Fibroblast of pulmonary artery (primary cell): ENCODE measurements around the gene MGLL.

Source experiments
- DNase-seq: peaks from one replicate; pipeline ENCODE4 v3.0.0-alpha.2; 2010; ENCODE audit warnings: low read depth
- H3K4me3 ChIP-seq: replicated peaks from 2 replicates; pipeline ENCODE4 v1.5.1; 2011; ENCODE audit warnings: low read depth, mild to moderate bottlenecking, control low read depth, low read length, moderate library complexity
- TF ChIP-seq, protein P1 (sequence below): IDR thresholded peaks from 2 replicates; pipeline ENCODE4 v1.5.1; 2011; ENCODE audit warnings: mild to moderate bottlenecking, control low read depth, low read length, inconsistent platforms; ENCODE audit errors: missing control alignments

The MGLL gene

DNA sequence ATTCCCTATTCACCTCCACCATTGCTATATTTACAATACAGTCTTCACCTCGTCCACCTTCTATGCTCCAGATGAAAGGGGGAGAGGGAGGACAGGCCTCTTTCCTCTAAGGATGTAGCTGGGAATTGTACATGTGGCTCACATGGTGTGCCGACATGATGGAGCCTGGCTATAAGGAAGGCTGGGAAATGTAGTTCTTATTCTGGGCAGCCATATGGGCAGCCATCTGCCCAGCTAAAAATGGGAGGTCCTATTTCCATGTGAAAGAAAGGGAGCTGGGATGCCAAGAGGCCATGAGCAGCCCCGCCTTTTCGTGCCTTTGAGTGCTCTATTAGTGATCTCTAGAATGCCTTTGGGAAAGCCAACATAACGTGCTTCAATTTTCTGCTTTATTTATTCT is 27.1 kb upstream of the MGLL start:
- DNase-seq: no peak
- H3K4me3 ChIP-seq: no peak overlapping the region
- TF ChIP-seq, protein P1, sequence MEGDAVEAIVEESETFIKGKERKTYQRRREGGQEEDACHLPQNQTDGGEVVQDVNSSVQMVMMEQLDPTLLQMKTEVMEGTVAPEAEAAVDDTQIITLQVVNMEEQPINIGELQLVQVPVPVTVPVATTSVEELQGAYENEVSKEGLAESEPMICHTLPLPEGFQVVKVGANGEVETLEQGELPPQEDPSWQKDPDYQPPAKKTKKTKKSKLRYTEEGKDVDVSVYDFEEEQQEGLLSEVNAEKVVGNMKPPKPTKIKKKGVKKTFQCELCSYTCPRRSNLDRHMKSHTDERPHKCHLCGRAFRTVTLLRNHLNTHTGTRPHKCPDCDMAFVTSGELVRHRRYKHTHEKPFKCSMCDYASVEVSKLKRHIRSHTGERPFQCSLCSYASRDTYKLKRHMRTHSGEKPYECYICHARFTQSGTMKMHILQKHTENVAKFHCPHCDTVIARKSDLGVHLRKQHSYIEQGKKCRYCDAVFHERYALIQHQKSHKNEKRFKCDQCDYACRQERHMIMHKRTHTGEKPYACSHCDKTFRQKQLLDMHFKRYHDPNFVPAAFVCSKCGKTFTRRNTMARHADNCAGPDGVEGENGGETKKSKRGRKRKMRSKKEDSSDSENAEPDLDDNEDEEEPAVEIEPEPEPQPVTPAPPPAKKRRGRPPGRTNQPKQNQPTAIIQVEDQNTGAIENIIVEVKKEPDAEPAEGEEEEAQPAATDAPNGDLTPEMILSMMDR: no peak

- TF ChIP-seq, protein P1: peak; percentile 10
- H3K4me3 ChIP-seq: no peak overlapping the region
- peak; percentile 21 for DNase-seq
Measured at GRCh38 chr3:127848131-127849129, 26.1 kb upstream of the MGLL start.

- TF ChIP-seq, protein P1: no peak
- DNase-seq: no peak
- no peak overlapping the region for H3K4me3 ChIP-seq
Measured at GRCh38 chr3:127847236-127847720, 25.0 kb upstream of the MGLL start.

DNA sequence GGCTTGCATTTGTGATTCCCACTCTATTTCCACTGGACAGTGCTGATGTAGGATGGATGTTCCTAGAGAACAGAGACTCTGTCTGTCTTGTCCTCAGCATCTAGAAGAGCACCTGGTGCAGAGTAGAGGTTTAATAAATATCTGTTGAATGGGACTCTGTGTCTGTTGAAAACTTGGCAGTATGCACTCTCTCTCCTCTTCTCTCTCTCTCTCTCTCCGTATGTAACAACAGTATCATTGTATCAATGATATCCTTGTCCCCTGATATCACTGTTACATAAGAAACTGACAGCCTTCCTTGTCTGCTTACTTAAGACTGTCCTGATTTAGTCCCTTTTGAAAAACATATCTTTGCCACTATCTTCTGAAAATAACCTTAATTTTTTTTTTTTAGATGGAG is 24.3 kb upstream of the MGLL start:
- TF ChIP-seq, protein P1: no peak
- no peak for DNase-seq
- no peak overlapping the region for H3K4me3 ChIP-seq

- DNase-seq: no peak
- TF ChIP-seq, protein P1: no peak
- H3K4me3 ChIP-seq: no peak overlapping the region
Measured at GRCh38 chr3:127844326-127844942, 22.1 kb upstream of the MGLL start.

GRCh38 chr3:127840671-127841070 is 18.4 kb upstream of the MGLL start:
- no peak overlapping the region for H3K4me3 ChIP-seq
- TF ChIP-seq, protein P1: no peak
- no peak for DNase-seq
